Astrocyte (in vitro differentiated cells and primary cell): ENCODE data around the gene PXK. TPM values are rescaled to one million over a fixed set of nuclear protein-coding genes. Genes with fewer than 3 reads are reported as not detected.

ENCODE experiments used
- DNase-seq: peaks from one replicate; pipeline ENCODE4 v3.0.0-alpha.2; 2010; ENCODE audit warnings: low read depth
- FAIRE-seq: peaks from 2 replicates; lab custom pipeline; 2011; peaks lifted over from hg19 to GRCh38; lab: Jason Lieb, UNC
- H2AFZ ChIP-seq: 2 replicates; pipeline ENCODE4 v1.6.0; 2012; ENCODE audit warnings: low read depth, low read length, inconsistent platforms
- H3K27ac ChIP-seq: 2 replicates; pipeline ENCODE4 v1.5.1; 2011; ENCODE audit warnings: low read depth, low read length, inconsistent platforms
- H3K27me3 ChIP-seq: 2 replicates; pipeline ENCODE4 v1.6.0; 2011; ENCODE audit warnings: low read length, inconsistent platforms; ENCODE audit not compliant: insufficient read depth
- H3K36me3 ChIP-seq: 2 replicates; pipeline ENCODE4 v1.5.1; 2011; ENCODE audit warnings: low read length, inconsistent platforms; ENCODE audit not compliant: insufficient read depth
- H3K4me1 ChIP-seq: 2 replicates; pipeline ENCODE4 v1.5.1; 2011; ENCODE audit warnings: low read length, inconsistent platforms; ENCODE audit not compliant: insufficient read depth
- H3K4me2 ChIP-seq: 2 replicates; pipeline ENCODE4 v1.6.0; 2012; ENCODE audit warnings: low read length, inconsistent platforms
- H3K4me3 ChIP-seq: 2 replicates; pipeline ENCODE4 v1.5.1; 2011; ENCODE audit warnings: low read depth, mild to moderate bottlenecking, low read length, inconsistent platforms; ENCODE audit not compliant: insufficient read depth
- H3K79me2 ChIP-seq: 2 replicates; pipeline ENCODE4 v1.6.0; 2012; ENCODE audit warnings: mild to moderate bottlenecking, low read length, inconsistent platforms; ENCODE audit not compliant: insufficient read depth
- H3K9ac ChIP-seq: 2 replicates; pipeline ENCODE4 v1.6.0; 2012; ENCODE audit warnings: mild to moderate bottlenecking, low read length, inconsistent platforms
- H3K9me3 ChIP-seq: 2 replicates; pipeline ENCODE4 v1.5.1; 2012; ENCODE audit warnings: low read depth, mild to moderate bottlenecking, low read length, inconsistent platforms; ENCODE audit not compliant: insufficient read depth
- H4K20me1 ChIP-seq: 2 replicates; pipeline ENCODE4 v1.6.0; 2012; ENCODE audit warnings: low read length, inconsistent platforms; ENCODE audit not compliant: insufficient read depth
- H3K27ac Mint-ChIP-seq: one replicate; pipeline ENCODE4 v1.8.0; 2021; ENCODE audit warnings: mild to moderate bottlenecking, mixed read lengths; ENCODE audit not compliant: unreplicated experiment
- H3K27me3 Mint-ChIP-seq: one replicate; pipeline ENCODE4 v1.8.0; 2021; ENCODE audit warnings: low read depth, mixed read lengths; ENCODE audit not compliant: unreplicated experiment
- H3K36me3 Mint-ChIP-seq: one replicate; pipeline ENCODE4 v1.8.0; 2021; ENCODE audit warnings: low read depth, mixed read lengths; ENCODE audit not compliant: unreplicated experiment
- H3K4me1 Mint-ChIP-seq: one replicate; pipeline ENCODE4 v1.8.0; 2021; ENCODE audit warnings: low read depth, mixed read lengths; ENCODE audit not compliant: unreplicated experiment
- H3K4me3 Mint-ChIP-seq: one replicate; pipeline ENCODE4 v1.8.0; 2021; ENCODE audit warnings: mild to moderate bottlenecking, moderate library complexity, mixed read lengths; ENCODE audit not compliant: unreplicated experiment
- H3K9me3 Mint-ChIP-seq: one replicate; pipeline ENCODE4 v1.8.0; 2021; ENCODE audit warnings: mild to moderate bottlenecking, mixed read lengths; ENCODE audit not compliant: unreplicated experiment
- EZH2 ChIP-seq: IDR thresholded peaks from 2 replicates; pipeline ENCODE4 v1.6.1; 2012; ENCODE audit warnings: mild to moderate bottlenecking, low read length, inconsistent platforms; ENCODE audit not compliant: insufficient read depth
- total RNA-seq: library from RNA; stranded (reverse); gene quantifications from 2 replicates; pipeline ENCODE4 v1.2.1, GENCODE V29; 2021
- TF ChIP-seq, protein P1 (sequence below): IDR thresholded peaks from 2 replicates; pipeline ENCODE4 v1.5.1; 2011; ENCODE audit warnings: low read depth, mild to moderate bottlenecking, inconsistent platforms, low read length, moderate library complexity; ENCODE audit not compliant: insufficient read depth

PXK gene
- total RNA-seq, 1 donor from 2014 or later, result 10.5 TPM

DNA sequence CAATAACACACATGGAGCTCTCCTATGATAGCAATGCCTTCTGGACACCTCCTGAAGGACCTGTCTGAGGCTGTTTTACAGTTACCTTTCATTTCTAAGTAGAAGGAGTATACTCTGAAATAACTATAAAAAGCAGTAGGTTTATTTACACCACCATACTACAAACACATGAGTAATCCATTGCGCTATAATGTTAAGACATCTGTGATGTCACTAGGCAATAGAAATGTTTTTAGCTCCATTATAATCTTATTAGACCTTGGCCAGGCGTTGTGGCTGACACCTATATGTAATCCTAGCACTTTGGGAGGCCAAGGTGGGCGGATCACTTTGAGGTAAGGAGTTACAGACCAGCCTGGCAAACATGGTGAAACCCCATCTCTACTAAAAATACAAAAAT is 24.7 kb downstream of the PXK start:
- FAIRE-seq (no peak), DNase-seq (no peak)
- no peaks in the 10 kb centered on the region for H3K9me3 Mint-ChIP-seq
- Histone ChIP-seq H2AFZ (no peak overlapping the region), H3K27me3 (no peaks in the 10 kb centered on the region), H3K79me2 (peaks cover 41% of the 10 kb centered on the region), H3K9me3 (no peaks in the 10 kb centered on the region), H3K36me3 (no peaks in the 10 kb centered on the region), H4K20me1 (peaks cover 43% of the 10 kb centered on the region), H3K9ac (no peak overlapping the region), H3K27ac (no peak overlapping the region), H3K4me3 (no peak overlapping the region), H3K4me2 (no peak overlapping the region), H3K4me1 (peaks cover 3% of the 10 kb centered on the region)
- no peak overlapping the region for H3K4me3 Mint-ChIP-seq
- H3K36me3 Mint-ChIP-seq, result no peaks in the 10 kb centered on the region
- no peaks in the 10 kb centered on the region for H3K4me1 Mint-ChIP-seq
- peaks cover 2% of the 10 kb centered on the region for H3K27me3 Mint-ChIP-seq
- TF ChIP-seq, protein P1, sequence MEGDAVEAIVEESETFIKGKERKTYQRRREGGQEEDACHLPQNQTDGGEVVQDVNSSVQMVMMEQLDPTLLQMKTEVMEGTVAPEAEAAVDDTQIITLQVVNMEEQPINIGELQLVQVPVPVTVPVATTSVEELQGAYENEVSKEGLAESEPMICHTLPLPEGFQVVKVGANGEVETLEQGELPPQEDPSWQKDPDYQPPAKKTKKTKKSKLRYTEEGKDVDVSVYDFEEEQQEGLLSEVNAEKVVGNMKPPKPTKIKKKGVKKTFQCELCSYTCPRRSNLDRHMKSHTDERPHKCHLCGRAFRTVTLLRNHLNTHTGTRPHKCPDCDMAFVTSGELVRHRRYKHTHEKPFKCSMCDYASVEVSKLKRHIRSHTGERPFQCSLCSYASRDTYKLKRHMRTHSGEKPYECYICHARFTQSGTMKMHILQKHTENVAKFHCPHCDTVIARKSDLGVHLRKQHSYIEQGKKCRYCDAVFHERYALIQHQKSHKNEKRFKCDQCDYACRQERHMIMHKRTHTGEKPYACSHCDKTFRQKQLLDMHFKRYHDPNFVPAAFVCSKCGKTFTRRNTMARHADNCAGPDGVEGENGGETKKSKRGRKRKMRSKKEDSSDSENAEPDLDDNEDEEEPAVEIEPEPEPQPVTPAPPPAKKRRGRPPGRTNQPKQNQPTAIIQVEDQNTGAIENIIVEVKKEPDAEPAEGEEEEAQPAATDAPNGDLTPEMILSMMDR, result no peak
- no peak for TF ChIP-seq EZH2
- H3K27ac Mint-ChIP-seq, result no peak overlapping the region

- no peaks in the 10 kb centered on the region for H3K4me1 Mint-ChIP-seq
Measured at GRCh38 chr3:58358092-58358491, 25.4 kb downstream of the PXK start.

GRCh38 chr3:58358808-58359207 is 26.1 kb downstream of the PXK start:
- no peak overlapping the region for H3K27ac ChIP-seq
- no peak overlapping the region for H2AFZ ChIP-seq
- H4K20me1 ChIP-seq, result peaks cover 35% of the 10 kb centered on the region
- H3K4me1 Mint-ChIP-seq, result no peaks in the 10 kb centered on the region
- H3K36me3 Mint-ChIP-seq, result no peaks in the 10 kb centered on the region
- H3K4me3 ChIP-seq, result no peak overlapping the region
- H3K4me1 ChIP-seq, result no peaks in the 10 kb centered on the region
- no peaks in the 10 kb centered on the region for H3K9me3 Mint-ChIP-seq
- H3K36me3 ChIP-seq, result no peaks in the 10 kb centered on the region
- no peak overlapping the region for H3K4me3 Mint-ChIP-seq
- no peak overlapping the region for H3K9ac ChIP-seq
- DNase-seq, result no peak
- FAIRE-seq, result no peak
- TF ChIP-seq EZH2, result no peak
- TF ChIP-seq, protein P1, result no peak
- no peak overlapping the region for H3K4me2 ChIP-seq
- H3K27ac Mint-ChIP-seq, result no peak overlapping the region
- no peaks in the 10 kb centered on the region for H3K9me3 ChIP-seq
- peaks cover 41% of the 10 kb centered on the region for H3K79me2 ChIP-seq
- peaks cover 2% of the 10 kb centered on the region for H3K27me3 Mint-ChIP-seq
- H3K27me3 ChIP-seq, result no peaks in the 10 kb centered on the region

More at GRCh38 chr3:58358092-58358491, 25.4 kb downstream of the PXK start:
- no peaks in the 10 kb centered on the region for H3K4me1 ChIP-seq
- no peaks in the 10 kb centered on the region for H3K27me3 ChIP-seq
- no peak for TF ChIP-seq EZH2
- TF ChIP-seq, protein P1, result no peak
- FAIRE-seq, result no peak
- H3K79me2 ChIP-seq, result peaks cover 41% of the 10 kb centered on the region
- no peak overlapping the region for H3K27ac ChIP-seq
- no peaks in the 10 kb centered on the region for H3K36me3 Mint-ChIP-seq
- no peaks in the 10 kb centered on the region for H3K36me3 ChIP-seq
- H3K27ac Mint-ChIP-seq, result no peak overlapping the region
- H3K9me3 Mint-ChIP-seq, result no peaks in the 10 kb centered on the region
- H3K4me2 ChIP-seq, result no peak overlapping the region
- no peak for DNase-seq
- H3K9ac ChIP-seq, result no peak overlapping the region
- H2AFZ ChIP-seq, result no peak overlapping the region
- no peak overlapping the region for H3K4me3 Mint-ChIP-seq
- H3K4me3 ChIP-seq, result no peak overlapping the region
- H4K20me1 ChIP-seq, result peaks cover 41% of the 10 kb centered on the region
- H3K27me3 Mint-ChIP-seq, result peaks cover 2% of the 10 kb centered on the region
- no peaks in the 10 kb centered on the region for H3K9me3 ChIP-seq
